Liver (tissue), 9 donors: ENCODE data around the gene ERP44. TPM values are rescaled to one million over a fixed set of nuclear protein-coding genes. Genes with fewer than 3 reads are reported as not detected.

ENCODE experiments used
- DNase-seq: peaks from one replicate; pipeline ENCODE4 v3.0.0-alpha.2; 2017; ENCODE audit warnings: low spot score
- H3K27ac ChIP-seq, 2 donors: one replicate each; pipeline ENCODE4 v1.7.0; 2013; ENCODE audit warnings: inconsistent platforms in 2 of 2, low read length in 2 of 2, control low read depth in 1 of 2, low read depth in 1 of 2, mild to moderate bottlenecking in 1 of 2
- H3K27me3 ChIP-seq, 4 donors: one replicate each; pipeline versions ENCODE4 v1.6.1 to v1.7.0; 2013; ENCODE audit warnings: low read length in 3 of 4, inconsistent platforms in 1 of 4, mild to moderate bottlenecking in 1 of 4, moderate library complexity in 1 of 4; ENCODE audit not compliant: control insufficient read depth in 4 of 4, insufficient read depth in 4 of 4
- H3K36me3 ChIP-seq, 4 donors: one replicate each; pipeline versions ENCODE4 v1.6.1 to v1.7.0; 2013; ENCODE audit warnings: low read length in 3 of 4, mild to moderate bottlenecking in 3 of 4, low read depth in 1 of 4, moderate library complexity in 1 of 4; ENCODE audit not compliant: control insufficient read depth in 4 of 4, insufficient read depth in 3 of 4
- H3K4me1 ChIP-seq, 4 donors: one replicate each; pipeline versions ENCODE4 v1.6.1 to v1.7.0; 2013; ENCODE audit warnings: low read length in 3 of 4, mild to moderate bottlenecking in 3 of 4, moderate library complexity in 1 of 4; ENCODE audit not compliant: control insufficient read depth in 4 of 4, insufficient read depth in 4 of 4
- H3K4me3 ChIP-seq, 3 donors: one replicate each; pipeline versions ENCODE4 v1.6.1 to v1.7.0; 2013; ENCODE audit warnings: low read length in 3 of 3, control low read depth in 1 of 3, low read depth in 1 of 3, mild to moderate bottlenecking in 1 of 3
- H3K9ac ChIP-seq, 2 donors: one replicate each; pipeline ENCODE4 v1.7.0; 2013; ENCODE audit warnings: low read length in 2 of 2, mild to moderate bottlenecking in 2 of 2, moderate library complexity in 2 of 2, control low read depth in 1 of 2, low read depth in 1 of 2
- H3K9me3 ChIP-seq, 4 donors: one replicate each; pipeline versions ENCODE4 v1.6.1 to v1.7.0; 2013; ENCODE audit warnings: low read length in 3 of 4; ENCODE audit not compliant: control insufficient read depth in 4 of 4
- ATF3 ChIP-seq: IDR thresholded peaks from 2 replicates; pipeline ENCODE4 v1.6.1; 2016; ENCODE audit warnings: antibody characterized with exemption
- CTCF ChIP-seq: fragments of 150-350 bp; IDR thresholded peaks from 2 replicates; pipeline ENCODE4 v1.5.1; 2017; ENCODE audit warnings: improper control_type of control experiment, low read depth, low read length; ENCODE audit not compliant: missing input control
- FOXA1 ChIP-seq: IDR thresholded peaks from 2 replicates; pipeline ENCODE4 v1.6.1; 2016; ENCODE audit warnings: antibody characterized with exemption
- FOXA2 ChIP-seq: IDR thresholded peaks from 2 replicates; pipeline ENCODE4 v1.6.1; 2016; ENCODE audit warnings: antibody characterized with exemption
- GABPA ChIP-seq, 2 donors: IDR thresholded peaks in 1 of 2; conservative IDR thresholded peaks in 1 of 2; 2 replicates each; pipeline ENCODE4 v1.6.1; 2016; ENCODE audit warnings: antibody characterized with exemption in 2 of 2, mild to moderate bottlenecking in 1 of 2, moderate library complexity in 1 of 2
- HNF4G ChIP-seq: IDR thresholded peaks from 2 replicates; pipeline ENCODE4 v1.6.1; 2016; ENCODE audit warnings: antibody characterized with exemption
- JUND ChIP-seq, 2 donors: IDR thresholded peaks; 2 replicates each; pipeline ENCODE4 v1.6.1; 2016; ENCODE audit warnings: antibody characterized with exemption in 2 of 2
- RAD21 ChIP-seq, 2 donors: IDR thresholded peaks; 2 replicates each; pipeline ENCODE4 v1.6.1; 2016; ENCODE audit warnings: antibody characterized with exemption in 2 of 2, mild to moderate bottlenecking in 2 of 2
- REST ChIP-seq: IDR thresholded peaks from 2 replicates; pipeline ENCODE4 v1.6.1; 2016; ENCODE audit warnings: antibody characterized with exemption, mild to moderate bottlenecking
- RXRA ChIP-seq, 2 donors: IDR thresholded peaks; 2 replicates each; pipeline ENCODE4 v1.6.1; 2017 to 2018; ENCODE audit warnings: antibody characterized with exemption in 2 of 2, mild to moderate bottlenecking in 1 of 2
- SP1 ChIP-seq: IDR thresholded peaks from 2 replicates; pipeline ENCODE4 v1.6.1; 2018; ENCODE audit warnings: antibody characterized with exemption, mild to moderate bottlenecking
- TAF1 ChIP-seq: conservative IDR thresholded peaks from 2 replicates; pipeline ENCODE4 v1.6.1; 2016; ENCODE audit warnings: antibody characterized with exemption, mild to moderate bottlenecking
- YY1 ChIP-seq: IDR thresholded peaks from 2 replicates; pipeline ENCODE4 v1.6.1; 2016; ENCODE audit warnings: antibody characterized with exemption, mild to moderate bottlenecking
- ZBTB33 ChIP-seq: IDR thresholded peaks from 2 replicates; pipeline ENCODE4 v1.6.1; 2016; ENCODE audit warnings: antibody characterized with exemption
- WGBS: extraction: QIAGEN DNeasy Blood & Tissue Kit; methylation state at CpG from one replicate; pipeline ENCODE4 v1.1.7; 2013; 5-methylcytosine and 5-hydroxymethylcytosine counted together
- polyA plus RNA-seq, 2 donors: library from polyadenylated mRNA; stranded (reverse) in 1 of 2; unstranded in 1 of 2; fragments of 200-250 nt in 1 of 2; fragments of >200 nt in 1 of 2; fragmentation: Nextera tagmentation in 1 of 2; extraction: Ambion mirVana in 1 of 2; gene quantifications; one replicate each; pipeline versions ENCODE4 v1.2.1 to v1.2.3, GENCODE V29; 2013 to 2015
- total RNA-seq, 2 donors: library from RNA; depleted of rRNA; stranded (reverse); fragments of >200 nt; gene quantifications; one replicate each; pipeline ENCODE4 v1.2.3, GENCODE V29; 2014
- donor health status: healthy.
- donor health status: healthy.
- donor health status: healthy.
- donor health status: healthy.
- donor health status: healthy.

The ERP44 gene
- total and polyA plus RNA-seq, 4 donors = 13.0 to 26.8 (median 19.3) TPM

GRCh38 chr9:100071271-100071670, 27.5 kb downstream of the ERP44 start:
- Histone ChIP-seq H3K4me1 (peaks cover 0 to 6% (median 3%) of the 10 kb centered on the region in 4 donors), H3K27me3 (no peaks in the 10 kb centered on the region), H3K4me3 (no peak overlapping the region), H3K36me3 (no peaks in the 10 kb centered on the region), H3K9ac (no peak overlapping the region), H3K9me3 (no peaks in the 10 kb centered on the region), H3K27ac (no peak overlapping the region)
- TF ChIP-seq YY1 = no peak
- no peak for TF ChIP-seq ZBTB33
- no peak for TF ChIP-seq RXRA (IDR thresholded peaks at IDR 0.05)
- TF ChIP-seq REST = no peak
- no peak for TF ChIP-seq FOXA1
- TF ChIP-seq JUND (IDR thresholded peaks at IDR 0.05) = no peak
- no peak for TF ChIP-seq RAD21 (IDR thresholded peaks at IDR 0.05)
- no peak for TF ChIP-seq FOXA2
- TF ChIP-seq TAF1 = no peak
- TF ChIP-seq HNF4G = no peak
- no peak for TF ChIP-seq ATF3
- no peak for TF ChIP-seq SP1
- WGBS = 91% methylated on average over 2 of the region's 2 CpGs
- DNase-seq = no peak

GRCh38 chr9:100070104-100071041, 28.4 kb downstream of the ERP44 start:
- no peak for TF ChIP-seq REST
- TF ChIP-seq ATF3 = no peak
- TF ChIP-seq CTCF = no peak
- no peak for TF ChIP-seq GABPA (IDR thresholded peaks at IDR 0.05 in 1 of 2, conservative IDR thresholded peaks at IDR 0.05 in 1 of 2)
- no peak for TF ChIP-seq FOXA1
- no peak for TF ChIP-seq ZBTB33
- Histone ChIP-seq H3K4me3 (no peak overlapping the region), H3K27me3 (no peaks in the 10 kb centered on the region), H3K9me3 (no peaks in the 10 kb centered on the region), H3K27ac (no peak overlapping the region), H3K9ac (no peak overlapping the region), H3K36me3 (no peaks in the 10 kb centered on the region), H3K4me1 (peaks cover 0 to 6% (median 4%) of the 10 kb centered on the region in 4 donors)
- 80% methylated on average over 2 of the region's 2 CpGs for WGBS
- no peak for DNase-seq
